CD4-positive, alpha-beta memory T cell (primary cell): ENCODE measurements around the gene REXO1. TPM values are rescaled to one million over a fixed set of nuclear protein-coding genes. Genes with fewer than 3 reads are reported as not detected.
A peak's percentile ranks its signal among the peaks of the same experiment; 100 is the strongest.

Experiments used
- CTCF ChIA-PET: fragments of 350-600 bp; sonication (Branson Sonifier 250); formaldehyde crosslinking; loops from one replicate; lab custom pipeline; 2021; ENCODE audit warnings: inconsistent platforms; ENCODE audit not compliant: partially characterized antibody; lab: Charles Lee
- POLR2A ChIA-PET: fragments of 350-600 bp; sonication (Branson Sonifier 250); formaldehyde crosslinking; loops from one replicate; lab custom pipeline; 2021; ENCODE audit not compliant: partially characterized antibody; lab: Charles Lee
- DNase-seq, 5 donors: peaks; one replicate each; pipeline versions ENCODE4 v3.0.0 to v3.0.0-alpha.2; 2020 to 2022; ENCODE audit warnings: mixed read lengths in 1 of 5
- H3K27ac ChIP-seq: one replicate; pipeline ENCODE4 v1.7.0; 2013; ENCODE audit warnings: low read depth, low read length
- H3K27me3 ChIP-seq: 2 replicates; pipeline ENCODE4 v1.7.0; 2013; ENCODE audit warnings: mild to moderate bottlenecking, low read length, moderate library complexity; ENCODE audit not compliant: insufficient read depth
- H3K36me3 ChIP-seq: 2 replicates; pipeline ENCODE4 v1.7.0; 2013; ENCODE audit warnings: mild to moderate bottlenecking, low read length, moderate library complexity; ENCODE audit not compliant: insufficient read depth
- H3K4me1 ChIP-seq: 2 replicates; pipeline ENCODE4 v1.7.0; 2013; ENCODE audit warnings: mild to moderate bottlenecking, low read length, moderate library complexity; ENCODE audit not compliant: insufficient read depth
- H3K4me3 ChIP-seq, 2 donors: one replicate each; pipeline ENCODE4 v1.7.0; 2013; ENCODE audit warnings: low read length in 2 of 2, mild to moderate bottlenecking in 1 of 2
- H3K9me3 ChIP-seq, 2 donors: one replicate each; pipeline ENCODE4 v1.7.0; 2013; ENCODE audit warnings: low read length in 2 of 2, control low read depth in 1 of 2; ENCODE audit not compliant: control insufficient read depth in 1 of 2
- H3K27ac Mint-ChIP-seq, 7 donors: one replicate each; pipeline ENCODE4 v1.8.0; 2020 to 2021; ENCODE audit warnings: mixed read lengths in 7 of 7, mild to moderate bottlenecking in 6 of 7, inconsistent platforms in 3 of 7, moderate library complexity in 3 of 7
- H3K27me3 Mint-ChIP-seq, 2 donors: one replicate each; pipeline ENCODE4 v1.8.0; 2020 to 2021; ENCODE audit warnings: mixed read lengths in 2 of 2
- H3K36me3 Mint-ChIP-seq, 2 donors: one replicate each; pipeline ENCODE4 v1.8.0; 2020 to 2021; ENCODE audit warnings: mixed read lengths in 2 of 2, inconsistent platforms in 1 of 2, mild to moderate bottlenecking in 1 of 2
- H3K4me1 Mint-ChIP-seq, 4 donors: one replicate each; pipeline ENCODE4 v1.8.0; 2020 to 2021; ENCODE audit warnings: mixed read lengths in 4 of 4, mild to moderate bottlenecking in 1 of 4
- H3K4me3 Mint-ChIP-seq, 8 donors: one replicate each; pipeline ENCODE4 v1.8.0; 2020 to 2021; ENCODE audit warnings: mixed read lengths in 8 of 8, mild to moderate bottlenecking in 7 of 8, moderate library complexity in 6 of 8, inconsistent platforms in 3 of 8
- H3K9me3 Mint-ChIP-seq, 8 donors: one replicate each; pipeline ENCODE4 v1.8.0; 2020 to 2021; ENCODE audit warnings: mixed read lengths in 8 of 8, mild to moderate bottlenecking in 5 of 8, inconsistent platforms in 3 of 8, moderate library complexity in 1 of 8
- intact Hi-C: fragments of 100-400 bp; cut with micrococcal nuclease; formaldehyde crosslinking; loops from one replicate; pipeline ENCODE4 v1.15.1; 2023
- polyA plus RNA-seq, 2 donors: library from polyadenylated mRNA; unstranded; fragments of 300-500 nt; fragmentation: Illumina TruSeq; gene quantifications; one replicate each; pipeline ENCODE4 v1.2.3, GENCODE V29; 2021
- total RNA-seq, 2 experiments: library from RNA; stranded (reverse); gene quantifications; one replicate each; pipeline ENCODE4 v1.2.3, GENCODE V29; 2021

The REXO1 gene
- total and polyA plus RNA-seq, 4 experiments from 2014 or later = 1.5 to 57.3 (median 34.5) TPM

DNA sequence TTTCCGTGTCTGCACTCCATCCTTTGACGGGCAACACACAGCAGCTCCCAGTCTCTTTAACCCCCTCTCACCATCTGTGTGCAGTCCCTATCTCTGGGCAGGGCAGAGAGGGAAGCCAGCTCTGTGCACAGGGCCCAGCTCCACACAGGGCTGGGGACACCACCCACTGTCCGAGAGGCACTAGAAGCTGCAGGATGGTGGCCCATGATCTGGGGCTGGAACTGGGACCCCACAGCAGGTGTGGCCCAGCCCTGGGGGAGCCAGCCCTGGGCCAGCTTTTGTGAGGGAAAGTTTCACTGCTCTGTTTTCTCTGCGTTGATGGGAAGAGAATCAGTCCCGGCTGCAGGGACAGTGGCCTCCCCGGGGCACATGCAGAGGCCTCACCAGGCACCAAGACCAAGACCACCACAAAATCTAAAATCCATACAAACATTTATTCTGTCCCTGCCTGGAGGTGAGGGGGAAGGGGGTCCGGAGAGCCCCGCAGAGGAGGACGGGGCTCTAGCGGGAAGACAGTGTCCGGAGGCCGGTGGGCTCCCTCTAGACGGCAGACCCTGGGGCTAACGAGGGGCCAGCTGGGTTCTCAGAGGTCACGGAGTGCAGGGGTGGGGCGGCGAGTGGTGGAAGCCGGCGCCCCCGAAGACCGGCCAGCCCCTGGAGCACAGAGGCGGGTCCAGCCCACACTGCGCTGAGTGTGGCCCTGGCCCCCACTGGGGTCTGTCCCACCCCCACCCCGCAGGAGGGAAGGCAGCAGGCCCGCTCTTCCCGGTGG lies 33.3 kb downstream of the REXO1 start:
- intact Hi-C loops = loop anchor here (5.0 kb wide), 2 partner anchors 48 to 223 kb away; partner anchors contain the start of gene MBD3
- no peaks in the 10 kb centered on the region for H3K9me3 Mint-ChIP-seq
- peaks cover 23% of the 10 kb centered on the region for H3K36me3 ChIP-seq
- H3K27me3 Mint-ChIP-seq = no peaks in the 10 kb centered on the region
- POLR2A ChIA-PET = interaction anchor here (0.6 kb wide), 1 partner anchor 10 kb away, joined by 5 read pairs; no protein-coding TSS in a partner anchor
- H3K9me3 ChIP-seq = no peaks in the 10 kb centered on the region
- CTCF ChIA-PET = interaction anchor here (1.6 to 2.5 kb wide), 2 partner anchors 11 to 23 kb away, joined by 5 to 10 read pairs; no protein-coding TSS in a partner anchor
- H3K27ac ChIP-seq = no peak overlapping the region
- no peak overlapping the region for H3K4me3 Mint-ChIP-seq
- peaks cover 10 to 15% (median 11%) of the 10 kb centered on the region in 4 donors for H3K4me1 Mint-ChIP-seq
- no peaks in the 10 kb centered on the region for H3K27me3 ChIP-seq
- no peak for DNase-seq
- no peak overlapping the region for H3K4me3 ChIP-seq
- H3K27ac Mint-ChIP-seq = no peak overlapping the region
- peaks cover 14% of the 10 kb centered on the region for H3K4me1 ChIP-seq
- peaks cover 3 to 21% of the 10 kb centered on the region in 2 donors for H3K36me3 Mint-ChIP-seq

DNA sequence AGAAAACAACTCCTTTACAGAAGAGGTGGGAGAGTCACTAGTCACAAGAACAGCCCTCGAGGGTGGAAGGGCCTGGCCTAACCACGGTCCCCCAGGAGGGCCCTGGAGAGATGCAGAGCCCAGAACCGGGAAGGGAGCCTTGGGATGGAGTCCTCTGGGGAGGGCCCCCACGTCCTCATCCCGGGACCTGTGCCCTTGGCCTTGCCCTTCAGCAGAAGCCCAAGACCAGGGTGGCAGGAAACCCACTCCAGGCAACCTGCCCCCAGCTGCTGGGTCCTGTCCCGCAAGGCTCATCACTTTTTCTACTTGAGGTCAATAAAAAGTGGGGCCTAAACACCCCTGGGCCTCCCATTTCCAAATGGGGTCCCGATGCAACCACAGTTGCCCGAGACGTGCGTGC lies 33.9 kb downstream of the REXO1 start:
- no peaks in the 10 kb centered on the region for H3K27me3 ChIP-seq
- H3K27ac ChIP-seq = no peak overlapping the region
- peak overlapping the region in 1 of 7 donors; percentile 70 for H3K27ac Mint-ChIP-seq
- peaks cover 14% of the 10 kb centered on the region for H3K4me1 ChIP-seq
- no peak for DNase-seq
- H3K4me3 Mint-ChIP-seq = peak overlapping the region in 1 of 8 donors; percentile 20
- intact Hi-C loops = loop anchor here (5.0 kb wide), 2 partner anchors 47 to 222 kb away; partner anchors contain the start of gene MBD3
- no peaks in the 10 kb centered on the region for H3K9me3 ChIP-seq
- H3K36me3 ChIP-seq = peaks cover 23% of the 10 kb centered on the region
- H3K27me3 Mint-ChIP-seq = no peaks in the 10 kb centered on the region
- H3K4me1 Mint-ChIP-seq = peaks cover 10 to 15% (median 11%) of the 10 kb centered on the region in 4 donors
- ChIA-PET CTCF (interaction anchor here (1.6 to 2.5 kb wide), 2 partner anchors 12 to 23 kb away, joined by 5 to 10 read pairs; no protein-coding TSS in a partner anchor), POLR2A (interaction anchor here (1.2 kb wide), 1 partner anchor 163 kb away, joined by 5 read pairs; no protein-coding TSS in a partner anchor)
- peaks cover 3 to 21% of the 10 kb centered on the region in 2 donors for H3K36me3 Mint-ChIP-seq
- H3K4me3 ChIP-seq = no peak overlapping the region
- H3K9me3 Mint-ChIP-seq = no peaks in the 10 kb centered on the region

DNA sequence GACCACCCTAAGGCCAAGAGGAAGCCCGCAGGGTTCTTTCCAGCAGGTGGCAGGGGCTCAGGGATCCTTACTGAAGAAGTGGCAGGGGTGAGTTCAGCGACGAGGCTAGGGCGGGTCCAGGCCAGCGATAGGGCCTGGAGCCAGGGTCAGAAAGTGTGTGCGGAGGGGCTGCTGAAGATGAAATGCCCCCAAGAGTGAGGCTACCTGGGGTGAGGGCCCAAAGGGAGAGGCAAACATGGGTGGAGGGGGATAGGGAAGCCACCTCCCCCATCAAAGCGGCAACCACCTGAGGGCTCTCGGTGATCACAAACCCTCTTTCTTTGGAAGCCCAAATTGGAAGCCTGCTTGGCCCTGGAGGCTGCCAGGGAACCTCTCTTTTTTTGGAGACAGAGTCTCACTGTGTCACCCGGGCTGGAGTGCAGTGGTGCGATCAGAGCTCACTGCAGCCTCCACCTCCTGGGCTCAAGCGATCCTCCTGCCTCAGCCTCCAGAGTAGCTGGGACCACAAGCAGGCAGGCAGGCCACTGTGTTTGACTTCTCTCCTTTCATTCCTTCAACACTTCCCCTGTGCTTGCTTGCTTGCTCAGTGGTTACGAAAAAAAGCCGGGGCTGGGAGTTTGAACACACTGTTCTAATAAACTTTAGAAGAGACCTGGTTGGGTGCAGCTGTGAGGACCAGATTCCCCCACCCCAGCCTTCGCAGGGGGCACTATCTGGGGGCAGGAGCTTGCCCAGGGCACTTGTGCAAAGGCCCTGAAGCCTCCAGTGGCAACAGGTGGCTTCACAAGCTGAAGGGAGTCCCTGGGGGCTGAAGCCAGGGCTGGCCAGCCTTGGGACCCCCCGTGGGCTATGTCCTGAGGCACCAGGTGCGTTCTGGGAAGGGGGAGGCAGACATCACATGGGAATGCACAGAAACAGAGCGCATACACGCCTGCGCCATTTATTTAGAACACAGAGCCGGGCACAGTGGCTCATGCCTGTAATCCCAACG lies 34.8 kb downstream of the REXO1 start:
- peaks cover 20% of the 10 kb centered on the region for H3K36me3 ChIP-seq
- no peaks in the 10 kb centered on the region for H3K27me3 ChIP-seq
- H3K4me1 ChIP-seq = peaks cover 14% of the 10 kb centered on the region
- ChIA-PET POLR2A (interaction anchor here (0.6 to 1.2 kb wide), 2 partner anchors 43 to 162 kb away, joined by 3 to 5 read pairs; no protein-coding TSS in a partner anchor), CTCF (interaction anchor here (1.6 to 2.5 kb wide), 2 partner anchors 13 to 24 kb away, joined by 5 to 10 read pairs; no protein-coding TSS in a partner anchor)
- no peaks in the 10 kb centered on the region for H3K27me3 Mint-ChIP-seq
- H3K36me3 Mint-ChIP-seq = peaks cover 3 to 21% of the 10 kb centered on the region in 2 donors
- peaks cover 10 to 15% (median 11%) of the 10 kb centered on the region in 4 donors for H3K4me1 Mint-ChIP-seq
- peak overlapping the region; percentile 73 for H3K4me3 ChIP-seq
- DNase-seq = no peak
- H3K9me3 ChIP-seq = no peaks in the 10 kb centered on the region
- intact Hi-C loops = loop anchor here (2.0 to 5.0 kb wide), 5 partner anchors 25 to 221 kb away; partner anchors contain the start of genes MBD3 and UQCR11
- H3K9me3 Mint-ChIP-seq = no peaks in the 10 kb centered on the region
- peak overlapping the region; percentile 87 to 98 (median 95) for H3K27ac Mint-ChIP-seq
- peak overlapping the region; percentile 42 for H3K27ac ChIP-seq
- peak overlapping the region; percentile 86 to 99 (median 96) for H3K4me3 Mint-ChIP-seq

DNA sequence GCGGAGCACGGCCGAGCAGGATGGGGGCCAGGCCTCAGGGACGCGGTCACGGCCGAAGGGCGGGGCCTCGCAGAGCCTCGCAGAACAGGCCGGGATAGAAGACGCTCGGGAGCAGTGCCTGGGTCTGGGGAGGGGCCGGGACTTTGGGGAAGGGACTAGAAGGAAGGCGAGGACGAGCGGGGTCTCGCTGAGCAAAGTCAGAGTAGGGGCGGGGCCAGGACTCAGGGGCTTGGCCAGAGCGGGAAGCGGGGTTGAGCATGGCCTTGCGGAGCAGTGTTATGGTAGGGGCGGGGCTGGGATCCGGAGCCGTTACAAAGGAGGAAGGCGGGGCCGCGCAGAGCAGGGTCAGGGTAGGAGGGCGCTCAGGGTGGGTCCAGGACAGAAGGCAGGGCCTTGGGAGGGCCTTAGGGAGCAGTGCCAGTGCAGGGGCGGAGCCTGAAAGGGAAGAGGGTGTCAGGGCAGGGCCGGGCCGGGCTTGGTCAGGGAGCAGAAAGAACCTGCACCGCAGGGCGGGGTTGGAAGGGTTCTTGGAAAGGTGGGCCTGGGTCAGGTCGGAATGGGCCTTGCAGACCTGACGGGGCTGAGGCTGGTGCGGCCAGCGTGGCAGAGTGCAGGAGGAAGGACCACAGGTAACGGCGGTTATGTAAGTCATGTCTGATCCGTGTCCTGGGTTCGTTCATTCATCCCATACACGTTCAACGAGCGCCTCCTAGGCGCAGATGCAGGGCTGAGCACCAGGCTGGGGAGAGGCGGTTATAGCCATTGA lies 35.7 kb downstream of the REXO1 start:
- Mint-ChIP-seq H3K27me3 (no peaks in the 10 kb centered on the region), H3K9me3 (no peaks in the 10 kb centered on the region), H3K36me3 (peaks cover 3 to 18% of the 10 kb centered on the region in 2 donors), H3K27ac (peak overlapping the region; percentile 87 to 98 (median 95)), H3K4me3 (peak overlapping the region; percentile 86 to 99 (median 96)), H3K4me1 (peaks cover 10 to 15% (median 11%) of the 10 kb centered on the region in 4 donors)
- Histone ChIP-seq H3K4me1 (peaks cover 14% of the 10 kb centered on the region), H3K9me3 (no peaks in the 10 kb centered on the region), H3K27ac (peak overlapping the region; percentile 42), H3K27me3 (no peaks in the 10 kb centered on the region), H3K36me3 (peaks cover 12% of the 10 kb centered on the region), H3K4me3 (peak overlapping the region; percentile 73)
- intact Hi-C loops = loop anchor here (1.0 to 5.0 kb wide), 6 partner anchors 24 to 220 kb away; partner anchors contain the start of genes MBD3, REXO1 and UQCR11
- CTCF ChIA-PET = no interaction called here
- DNase-seq = peak; percentile 85 to 90 (median 85)
- POLR2A ChIA-PET = no interaction called here

DNA sequence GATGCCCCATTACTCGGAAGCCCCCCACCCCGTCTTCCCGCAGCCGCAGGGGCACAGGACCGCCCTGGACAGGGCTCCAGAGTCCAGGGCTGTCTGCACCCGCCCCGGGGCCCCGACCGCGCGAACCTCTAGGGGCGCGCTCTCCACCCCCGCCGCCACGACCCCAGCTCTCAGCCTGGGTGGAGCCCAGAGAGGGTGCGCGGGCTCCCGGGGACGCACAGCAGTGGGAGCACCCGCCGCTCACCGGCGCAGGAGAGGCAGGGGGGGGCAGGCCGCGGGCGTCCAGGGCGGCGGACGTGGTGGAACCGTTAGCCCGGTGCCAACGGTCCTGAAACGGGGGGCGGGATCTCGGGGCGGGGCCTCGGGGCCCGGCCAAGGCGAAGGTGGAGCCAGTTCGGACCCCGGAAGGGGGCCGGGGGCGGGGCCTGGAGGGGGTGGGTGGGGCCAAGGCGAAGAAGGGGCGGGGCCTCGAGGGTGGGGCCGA lies 36.3 kb downstream of the REXO1 start, which contains the start of gene ATP8B3:
Gene ATP8B3, minus strand, starts transcription at position 335 of the 484 bp plus-strand sequence. CDS start 540 bp downstream, outside the sequence.
- Mint-ChIP-seq H3K36me3 (peaks cover 3 to 14% of the 10 kb centered on the region in 2 donors), H3K27me3 (no peaks in the 10 kb centered on the region), H3K27ac (peak within 1 kb of the TSS; percentile 87 to 98 (median 95)), H3K9me3 (no peaks in the 10 kb centered on the region), H3K4me1 (peaks cover 10 to 15% (median 11%) of the 10 kb centered on the region in 4 donors), H3K4me3 (peak within 1 kb of the TSS; percentile 86 to 99 (median 96))
- Histone ChIP-seq H3K4me3 (peak within 1 kb of the TSS; percentile 73), H3K4me1 (peaks cover 14% of the 10 kb centered on the region), H3K9me3 (no peaks in the 10 kb centered on the region), H3K27me3 (no peaks in the 10 kb centered on the region), H3K27ac (peak within 1 kb of the TSS; percentile 42), H3K36me3 (peaks cover 7% of the 10 kb centered on the region)
- peak in 2 of 5 donors; percentile 48 to 52 for DNase-seq
- ChIA-PET CTCF (no interaction called here), POLR2A (interaction anchor here (1.0 to 1.1 kb wide), 3 partner anchors 14 to 159 kb away, joined by 3 read pairs; partner anchors contain the start of gene TCF3)
- intact Hi-C loops = loop anchor here (1.0 to 5.0 kb wide), 6 partner anchors 23 to 220 kb away; partner anchors contain the start of genes MBD3, REXO1 and UQCR11
